Endodermal cell (in vitro differentiated cells): ENCODE data around the gene APLN. TPM values are rescaled to one million over a fixed set of nuclear protein-coding genes. Genes with fewer than 3 reads are reported as not detected.

Experiments
- DNase-seq: peaks from one replicate; pipeline ENCODE4 v3.0.0-alpha.2; 2017
- H3K27ac ChIP-seq: 2 replicates; pipeline ENCODE4 v1.5.1; 2013; ENCODE audit warnings: mild to moderate bottlenecking, low read depth, low read length, moderate library complexity
- H3K27me3 ChIP-seq: 2 replicates; pipeline ENCODE4 v1.6.1; 2013; ENCODE audit warnings: mild to moderate bottlenecking, low read length, moderate library complexity; ENCODE audit not compliant: insufficient read depth, control insufficient read depth, poor library complexity, severe bottlenecking
- H3K36me3 ChIP-seq: 2 replicates; pipeline ENCODE4 v1.7.0; 2013; ENCODE audit warnings: mild to moderate bottlenecking, low read length, moderate library complexity; ENCODE audit not compliant: control insufficient read depth, insufficient read depth
- H3K4me1 ChIP-seq: one replicate; pipeline ENCODE4 v1.7.0; 2013; ENCODE audit warnings: low read length; ENCODE audit not compliant: control insufficient read depth, insufficient read depth
- H3K4me3 ChIP-seq: 2 replicates; pipeline ENCODE4 v1.5.1; 2013; ENCODE audit warnings: mild to moderate bottlenecking, low read length, moderate library complexity
- H3K9ac ChIP-seq: 2 replicates; pipeline ENCODE4 v1.6.1; 2013; ENCODE audit warnings: mild to moderate bottlenecking, low read length, moderate library complexity; ENCODE audit not compliant: poor library complexity, severe bottlenecking; ENCODE audit errors: extremely low read depth
- H3K9me3 ChIP-seq: 2 replicates; pipeline ENCODE4 v1.6.1; 2013; ENCODE audit warnings: mild to moderate bottlenecking, low read length, moderate library complexity; ENCODE audit not compliant: control insufficient read depth
- H3K27ac Mint-ChIP-seq: 2 replicates; pipeline ENCODE4 v1.8.0; 2020; ENCODE audit warnings: mixed read lengths
- H3K27me3 Mint-ChIP-seq: 2 replicates; pipeline ENCODE4 v1.8.0; 2021; ENCODE audit warnings: mild to moderate bottlenecking, mixed read lengths; ENCODE audit not compliant: insufficient read depth
- H3K36me3 Mint-ChIP-seq: 2 replicates; pipeline ENCODE4 v1.8.0; 2020; ENCODE audit warnings: low read depth, mixed read lengths
- H3K4me1 Mint-ChIP-seq: 2 replicates; pipeline ENCODE4 v1.8.0; 2020; ENCODE audit warnings: mixed read lengths
- H3K4me3 Mint-ChIP-seq: 2 replicates; pipeline ENCODE4 v1.8.0; 2020; ENCODE audit warnings: mild to moderate bottlenecking, moderate library complexity, mixed read lengths
- H3K9me3 Mint-ChIP-seq: 2 replicates; pipeline ENCODE4 v1.8.0; 2020; ENCODE audit warnings: mild to moderate bottlenecking, mixed read lengths
- CTCF ChIP-seq: fragments of 200-600 bp; sonication (generic); conservative IDR thresholded peaks from 2 replicates; pipeline ENCODE4 v1.5.0; 2021; ENCODE audit warnings: antibody characterized with exemption, mild to moderate bottlenecking
- WGBS, 2 experiments: methylation state at CpG; one replicate each; pipeline versions ENCODE4 v1.1.5 to v1.1.7; 2013; ENCODE audit warnings: missing lambda C conversion rate in 2 of 2, mixed read lengths in 1 of 2; ENCODE audit not compliant: insufficient coverage in 1 of 2, insufficient read length in 1 of 2; 5-methylcytosine and 5-hydroxymethylcytosine counted together
- total RNA-seq, 2 donors: library from RNA; stranded (reverse); fragmentation: NEBNext Ultra II Directional in 1 of 2; extraction: Animal tissue kit (Norgen Biotek cat#: 25700) in 1 of 2; gene quantifications; 2 replicates in 1 of 2; 3 replicates in 1 of 2; pipeline ENCODE4 v1.2.1, GENCODE V29; 2021

The APLN gene
- total RNA-seq, 2 donors from 2014 or later: 0.22 TPM; not detected in 1

- no peaks in the 10 kb centered on the region for H3K4me1 ChIP-seq
- no peak overlapping the region for H3K9ac ChIP-seq
- no peaks in the 10 kb centered on the region for H3K36me3 ChIP-seq
- no peak for TF ChIP-seq CTCF
- H3K27me3 ChIP-seq: no peaks in the 10 kb centered on the region
- no peak overlapping the region for H3K4me3 ChIP-seq
- Mint-ChIP-seq H3K4me1 (peaks cover 5% of the 10 kb centered on the region), H3K27ac (no peak overlapping the region), H3K4me3 (no peak overlapping the region), H3K9me3 (peaks cover 16% of the 10 kb centered on the region), H3K27me3 (peaks cover 3% of the 10 kb centered on the region), H3K36me3 (no peaks in the 10 kb centered on the region)
- no peak for DNase-seq
- no peak overlapping the region for H3K27ac ChIP-seq
- H3K9me3 ChIP-seq: no peaks in the 10 kb centered on the region
These were observed 12.7 kb upstream of the APLN start for GRCh38 chrX:129667412-129667811.

GRCh38 chrX:129665916-129666644 is 11.3 kb upstream of the APLN start:
- Mint-ChIP-seq H3K9me3 (peaks cover 12% of the 10 kb centered on the region), H3K27ac (peak overlapping the region; percentile 71), H3K27me3 (peaks cover 9% of the 10 kb centered on the region), H3K4me3 (no peak overlapping the region), H3K4me1 (peaks cover 5% of the 10 kb centered on the region), H3K36me3 (no peaks in the 10 kb centered on the region)
- H3K27me3 ChIP-seq: no peaks in the 10 kb centered on the region
- no peaks in the 10 kb centered on the region for H3K36me3 ChIP-seq
- WGBS, 2 experiments: 35% methylated on average over 4 of the region's 7 CpGs; no CpG with 5 or more reads in 1 of the 2 experiments
- H3K4me3 ChIP-seq: no peak overlapping the region
- no peak overlapping the region for H3K27ac ChIP-seq
- no peak for TF ChIP-seq CTCF
- H3K9ac ChIP-seq: no peak overlapping the region
- DNase-seq: peak; percentile 73
- H3K9me3 ChIP-seq: no peaks in the 10 kb centered on the region
- no peaks in the 10 kb centered on the region for H3K4me1 ChIP-seq

GRCh38 chrX:129663171-129663570 is 8.4 kb upstream of the APLN start:
- WGBS, 2 experiments: 73% methylated on average over 3 of the region's 3 CpGs; no CpG with 5 or more reads in 1 of the 2 experiments

More at GRCh38 chrX:129663171-129663570, 8.4 kb upstream of the APLN start:
- Mint-ChIP-seq H3K4me3 (no peak overlapping the region), H3K4me1 (peaks cover 5% of the 10 kb centered on the region), H3K36me3 (no peaks in the 10 kb centered on the region), H3K27ac (no peak overlapping the region), H3K27me3 (peaks cover 19% of the 10 kb centered on the region), H3K9me3 (peaks cover 20% of the 10 kb centered on the region)
- H3K9me3 ChIP-seq: no peaks in the 10 kb centered on the region
- H3K27ac ChIP-seq: no peak overlapping the region
- H3K36me3 ChIP-seq: no peaks in the 10 kb centered on the region
- H3K4me1 ChIP-seq: no peaks in the 10 kb centered on the region
- no peak overlapping the region for H3K9ac ChIP-seq
- no peaks in the 10 kb centered on the region for H3K27me3 ChIP-seq
- H3K4me3 ChIP-seq: no peak overlapping the region
- DNase-seq: no peak
- no peak for TF ChIP-seq CTCF
